Lower leg skin (tissue), 3 donors: ENCODE results near the gene TBRG1.

Experiments used
- POLR2A ChIP-seq, 2 donors: fragments of 450-650 bp; IDR thresholded peaks; one replicate each; pipeline ENCODE4 v1.6.1; 2016 to 2017; ENCODE audit warnings: antibody characterized with exemption in 2 of 2, mild to moderate bottlenecking in 1 of 2, moderate library complexity in 1 of 2
- TF ChIP-seq, protein P1 (sequence below), 3 donors: fragments of 450-650 bp; IDR thresholded peaks; one replicate each; pipeline ENCODE4 v1.5.1; 2016; ENCODE audit warnings: antibody characterized with exemption in 3 of 3, mild to moderate bottlenecking in 3 of 3, moderate library complexity in 2 of 3

DNA sequence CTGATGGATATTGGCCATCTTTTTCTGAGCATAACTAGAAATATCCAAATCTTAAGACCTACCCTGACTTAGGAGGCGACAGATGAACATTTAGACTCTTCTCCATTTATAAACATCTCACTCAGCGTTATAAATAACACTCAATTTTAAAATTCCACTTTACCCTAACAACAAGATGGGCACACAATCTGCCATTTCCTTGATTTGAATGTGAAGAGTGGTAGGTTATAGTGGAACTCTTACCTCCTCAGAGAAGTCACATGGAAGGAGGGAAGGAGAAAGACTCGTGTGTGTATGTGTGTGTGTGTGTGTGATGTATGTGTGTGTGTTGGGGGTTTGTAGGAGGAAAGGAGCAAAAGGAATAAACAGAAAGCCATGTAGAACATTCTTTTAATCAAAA lies 35.8 kb downstream of the TBRG1 start:
- TF ChIP-seq, protein P1, sequence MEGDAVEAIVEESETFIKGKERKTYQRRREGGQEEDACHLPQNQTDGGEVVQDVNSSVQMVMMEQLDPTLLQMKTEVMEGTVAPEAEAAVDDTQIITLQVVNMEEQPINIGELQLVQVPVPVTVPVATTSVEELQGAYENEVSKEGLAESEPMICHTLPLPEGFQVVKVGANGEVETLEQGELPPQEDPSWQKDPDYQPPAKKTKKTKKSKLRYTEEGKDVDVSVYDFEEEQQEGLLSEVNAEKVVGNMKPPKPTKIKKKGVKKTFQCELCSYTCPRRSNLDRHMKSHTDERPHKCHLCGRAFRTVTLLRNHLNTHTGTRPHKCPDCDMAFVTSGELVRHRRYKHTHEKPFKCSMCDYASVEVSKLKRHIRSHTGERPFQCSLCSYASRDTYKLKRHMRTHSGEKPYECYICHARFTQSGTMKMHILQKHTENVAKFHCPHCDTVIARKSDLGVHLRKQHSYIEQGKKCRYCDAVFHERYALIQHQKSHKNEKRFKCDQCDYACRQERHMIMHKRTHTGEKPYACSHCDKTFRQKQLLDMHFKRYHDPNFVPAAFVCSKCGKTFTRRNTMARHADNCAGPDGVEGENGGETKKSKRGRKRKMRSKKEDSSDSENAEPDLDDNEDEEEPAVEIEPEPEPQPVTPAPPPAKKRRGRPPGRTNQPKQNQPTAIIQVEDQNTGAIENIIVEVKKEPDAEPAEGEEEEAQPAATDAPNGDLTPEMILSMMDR (IDR thresholded peaks at IDR 0.05) = no peak
- TF ChIP-seq POLR2A (IDR thresholded peaks at IDR 0.05) = no peak
